GM23248 (cell line): ENCODE measurements around the gene SH3RF2. TPM values are rescaled to one million over a fixed set of nuclear protein-coding genes. Genes with fewer than 3 reads are reported as not detected.

ENCODE experiments used
- DNase-seq: peaks from one replicate; pipeline ENCODE4 v3.0.0-alpha.2; 2015
- H2AFZ ChIP-seq: fragments of 200-600 bp; sonication (generic); 2 replicates; pipeline ENCODE4 v1.6.1; 2016; ENCODE audit warnings: antibody characterized with exemption
- H3F3A ChIP-seq: fragments of 200-600 bp; sonication (generic); 2 replicates; pipeline ENCODE4 v1.6.1; 2016; ENCODE audit warnings: mild to moderate bottlenecking, antibody characterized with exemption, mixed run types; ENCODE audit not compliant: insufficient read depth
- H3K27ac ChIP-seq: fragments of 200-600 bp; sonication (generic); 2 replicates; pipeline ENCODE4 v1.5.1; 2016; ENCODE audit warnings: mild to moderate bottlenecking
- H3K27me3 ChIP-seq: fragments of 200-600 bp; sonication (generic); replicated peaks from 2 replicates; pipeline ENCODE4 v1.6.1; 2016; ENCODE audit warnings: mild to moderate bottlenecking; ENCODE audit not compliant: insufficient read depth
- H3K36me3 ChIP-seq: fragments of 200-600 bp; sonication (generic); 2 replicates; pipeline ENCODE4 v1.6.1; 2016; ENCODE audit warnings: low read depth, mild to moderate bottlenecking
- H3K4me1 ChIP-seq: fragments of 200-600 bp; sonication (generic); 2 replicates; pipeline ENCODE4 v1.6.1; 2016; ENCODE audit warnings: mild to moderate bottlenecking; ENCODE audit not compliant: insufficient read depth
- H3K4me2 ChIP-seq: fragments of 200-600 bp; sonication (generic); one replicate; pipeline ENCODE4 v1.6.1; 2016; ENCODE audit warnings: mild to moderate bottlenecking; ENCODE audit not compliant: unreplicated experiment
- H3K4me3 ChIP-seq: fragments of 200-600 bp; sonication (generic); 2 replicates; pipeline ENCODE4 v1.5.1; 2016; ENCODE audit warnings: mild to moderate bottlenecking
- H3K79me2 ChIP-seq: fragments of 200-600 bp; sonication (generic); 2 replicates; pipeline ENCODE4 v1.6.1; 2016; ENCODE audit warnings: mild to moderate bottlenecking; ENCODE audit not compliant: insufficient read depth
- H3K9ac ChIP-seq: fragments of 200-600 bp; sonication (generic); 2 replicates; pipeline ENCODE4 v1.6.1; 2016; ENCODE audit warnings: mild to moderate bottlenecking
- H3K9me2 ChIP-seq: fragments of 200-600 bp; sonication (generic); 2 replicates; pipeline ENCODE4 v1.6.1; 2016; ENCODE audit warnings: mixed run types, mild to moderate bottlenecking, moderate library complexity; ENCODE audit not compliant: insufficient read depth
- H3K9me3 ChIP-seq: fragments of 200-600 bp; sonication (generic); one replicate; pipeline ENCODE4 v1.6.1; 2017; ENCODE audit warnings: low read depth
- H4K20me1 ChIP-seq: fragments of 200-600 bp; sonication (generic); 2 replicates; pipeline ENCODE4 v1.6.0; 2016; ENCODE audit not compliant: insufficient read depth
- EZH2 ChIP-seq: fragments of 200-600 bp; sonication (generic); IDR thresholded peaks from 2 replicates; pipeline ENCODE4 v1.6.1; 2018; ENCODE audit warnings: antibody characterized with exemption, mild to moderate bottlenecking; ENCODE audit not compliant: insufficient read depth, poor library complexity, severe bottlenecking
- EZH2phosphoT487 ChIP-seq: fragments of 200-600 bp; sonication (generic); IDR thresholded peaks from 2 replicates; pipeline ENCODE4 v1.6.1; 2018; ENCODE audit warnings: antibody characterized with exemption, moderate library complexity, mild to moderate bottlenecking, low read depth; ENCODE audit not compliant: insufficient read depth
- WGBS, 2 experiments: methylation state at CpG; one replicate each; pipeline ENCODE4 v1.1.6; 2015 to 2017; ENCODE audit warnings: low lambda C conversion rate in 2 of 2, low coverage in 1 of 2; ENCODE audit errors: missing lambda C conversion rate in 2 of 2; 5-methylcytosine and 5-hydroxymethylcytosine counted together
- in situ Hi-C: fragments of 300-500 bp; cut with MboI; formaldehyde crosslinking; loops from 2 replicates; pipeline ENCODE4 v1.15.0; 2020
- polyA plus RNA-seq: library from polyadenylated mRNA; unstranded; fragments of >200 nt; fragmentation: Nextera tagmentation; extraction: Ambion mirVana; gene quantifications from 2 replicates; pipeline ENCODE4 v1.2.1, GENCODE V29; 2016
- total RNA-seq: library from RNA; depleted of rRNA; stranded (reverse); fragments of >200 nt; shearing (Covaris generic); gene quantifications from 2 replicates; pipeline ENCODE4 v1.2.3, GENCODE V29; 2014

Gene SH3RF2
- total and polyA plus RNA-seq, 2 experiments from 2014 or later, result 0.21 TPM; not detected in 1

- 90 to 94% methylated on average over 1 of the region's 1 CpG for WGBS, 2 experiments
- no peak overlapping the region for H3K27ac ChIP-seq
- in situ Hi-C loops, result no loop called here
These were observed 15.7 kb upstream of the SH3RF2 start for GRCh38 chr5:145920542-145921210.

GRCh38 chr5:145921211-145921610 is 15.2 kb upstream of the SH3RF2 start:
- peaks cover 23% of the 10 kb centered on the region for H3K27me3 ChIP-seq
- no peak overlapping the region for H3K27ac ChIP-seq
- in situ Hi-C loops, result no loop called here
- TF ChIP-seq EZH2 (no peak), EZH2phosphoT487 (no peak)
- peaks cover 39% of the 10 kb centered on the region for H3K4me1 ChIP-seq
- H3K36me3 ChIP-seq, result no peaks in the 10 kb centered on the region
- H2AFZ ChIP-seq, result no peak overlapping the region
- 16 to 20% methylated on average over 2 of the region's 2 CpGs for WGBS, 2 experiments
- no peaks in the 10 kb centered on the region for H3K79me2 ChIP-seq
- DNase-seq, result peak; percentile 63
- no peaks in the 10 kb centered on the region for H3K9me2 ChIP-seq
- no peaks in the 10 kb centered on the region for H4K20me1 ChIP-seq
- H3K9me3 ChIP-seq, result no peaks in the 10 kb centered on the region
- no peak overlapping the region for H3K4me2 ChIP-seq
- H3F3A ChIP-seq, result peaks cover 28% of the 10 kb centered on the region
- no peak overlapping the region for H3K9ac ChIP-seq
- H3K4me3 ChIP-seq, result no peak overlapping the region

More at GRCh38 chr5:145920542-145921210, 15.7 kb upstream of the SH3RF2 start:
- Histone ChIP-seq H3K36me3 (no peaks in the 10 kb centered on the region), H3K4me3 (no peak overlapping the region), H3K4me1 (peaks cover 33% of the 10 kb centered on the region), H3K9me3 (no peaks in the 10 kb centered on the region), H4K20me1 (no peaks in the 10 kb centered on the region), H3F3A (peaks cover 23% of the 10 kb centered on the region), H3K79me2 (no peaks in the 10 kb centered on the region), H2AFZ (no peak overlapping the region), H3K27me3 (peaks cover 27% of the 10 kb centered on the region), H3K9ac (no peak overlapping the region), H3K9me2 (no peaks in the 10 kb centered on the region), H3K4me2 (no peak overlapping the region)
- peak; percentile 16 for DNase-seq
- TF ChIP-seq EZH2phosphoT487, result no peak
- no peak for TF ChIP-seq EZH2

- 85 to 93% methylated on average over 2 of the region's 2 CpGs for WGBS, 2 experiments
- Histone ChIP-seq H3F3A (peaks cover 31% of the 10 kb centered on the region), H3K9me3 (no peaks in the 10 kb centered on the region), H3K27ac (no peak overlapping the region), H3K27me3 (peaks cover 14% of the 10 kb centered on the region), H3K9ac (no peak overlapping the region), H3K36me3 (no peaks in the 10 kb centered on the region), H2AFZ (no peak overlapping the region), H3K79me2 (no peaks in the 10 kb centered on the region), H3K4me3 (no peak overlapping the region), H3K4me2 (no peak overlapping the region), H3K4me1 (peaks cover 35% of the 10 kb centered on the region), H4K20me1 (no peaks in the 10 kb centered on the region), H3K9me2 (no peaks in the 10 kb centered on the region)
- DNase-seq, result no peak
- no peak for TF ChIP-seq EZH2
- no peak for TF ChIP-seq EZH2phosphoT487
- in situ Hi-C loops, result no loop called here
These were observed 14.3 kb upstream of the SH3RF2 start for GRCh38 chr5:145922059-145922458.

- no peak for DNase-seq
- H3K4me2 ChIP-seq, result no peak overlapping the region
- no peaks in the 10 kb centered on the region for H3K9me2 ChIP-seq
- H3K4me3 ChIP-seq, result no peak overlapping the region
- no peak for TF ChIP-seq EZH2
- TF ChIP-seq EZH2phosphoT487, result no peak
- H3K9me3 ChIP-seq, result no peaks in the 10 kb centered on the region
- 95 to 96% methylated on average over 3 of the region's 3 CpGs for WGBS, 2 experiments
- H3K27ac ChIP-seq, result no peak overlapping the region
- no peak overlapping the region for H2AFZ ChIP-seq
- no peaks in the 10 kb centered on the region for H3K79me2 ChIP-seq
- H3K36me3 ChIP-seq, result no peaks in the 10 kb centered on the region
- peaks cover 31% of the 10 kb centered on the region for H3F3A ChIP-seq
- in situ Hi-C loops, result no loop called here
- no peaks in the 10 kb centered on the region for H4K20me1 ChIP-seq
- H3K4me1 ChIP-seq, result peaks cover 29% of the 10 kb centered on the region
- peaks cover 4% of the 10 kb centered on the region for H3K27me3 ChIP-seq
- H3K9ac ChIP-seq, result no peak overlapping the region
These were observed 13.0 kb upstream of the SH3RF2 start for GRCh38 chr5:145923405-145923804.
